Measurements from ENCODE around the gene FDCSP.
"Not testable (repeated sequence)": the region's sequence is repeated elsewhere in the genome, so short reads cannot be mapped to it uniquely, and the experiment has no call there.

Gene FDCSP

GRCh38 chr4:70239884-70240591 is 14.1 kb downstream of the FDCSP start:
- no peak for DNase-seq

GRCh38 chr4:70242297-70242696 is 16.4 kb downstream of the FDCSP start, which contains the start of gene CSN3:
Gene CSN3, plus strand, starts transcription at chr4:70242597. Its CDS starts 2,223 bp downstream, at chr4:70244820.
- DNase-seq = not testable (repeated sequence)

- no peak for DNase-seq
Observed at GRCh38 chr4:70243091-70243490, 17.2 kb downstream of the FDCSP start.

DNA sequence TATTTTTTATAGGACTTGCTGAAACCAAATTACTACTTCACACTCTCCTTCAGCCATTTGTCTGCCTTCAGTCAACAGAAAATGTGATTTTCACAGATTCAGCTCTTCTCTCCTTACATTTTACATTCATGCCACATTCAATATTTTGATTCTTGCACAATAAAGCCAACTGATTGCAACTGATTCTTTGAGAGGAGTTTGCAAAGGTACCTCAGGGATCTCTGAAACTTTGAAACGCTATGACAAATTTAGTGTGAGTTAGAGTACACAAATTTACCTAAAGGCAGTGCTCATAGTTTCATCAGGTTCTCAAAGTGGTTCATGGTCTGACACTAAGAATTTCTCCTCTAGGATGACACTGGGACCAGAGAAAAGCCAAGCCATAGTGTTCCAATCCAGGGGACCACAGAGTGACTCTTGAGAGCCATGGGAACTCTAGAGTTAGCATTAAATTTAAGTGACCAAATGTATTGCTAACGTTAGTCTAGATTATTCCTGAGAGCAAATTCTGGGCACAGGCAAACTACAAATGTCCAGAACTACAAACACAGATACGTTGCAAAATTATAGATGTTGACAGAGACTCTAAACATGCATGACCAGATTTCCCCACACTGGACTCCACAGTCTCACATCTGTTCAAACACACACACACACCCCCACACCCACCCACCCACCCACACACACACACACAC is 25.5 kb downstream of the FDCSP start:
- DNase-seq = no peak

DNA sequence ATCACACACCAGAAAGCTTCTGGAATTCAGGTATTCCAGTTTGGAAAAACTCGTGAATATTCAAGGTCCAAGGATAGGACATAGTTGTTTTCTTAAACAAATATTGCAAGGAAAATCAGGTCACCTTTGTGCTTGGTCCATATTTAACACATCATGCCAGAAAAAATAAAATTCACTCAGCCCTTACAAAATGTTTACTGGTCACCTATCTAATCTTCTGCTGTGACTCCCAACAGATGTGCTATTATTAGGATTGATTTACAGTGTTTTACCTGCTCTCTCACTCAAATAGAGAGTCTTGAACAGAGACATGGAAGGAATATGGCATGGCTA is 26.0 kb downstream of the FDCSP start:
- DNase-seq = no peak

DNA sequence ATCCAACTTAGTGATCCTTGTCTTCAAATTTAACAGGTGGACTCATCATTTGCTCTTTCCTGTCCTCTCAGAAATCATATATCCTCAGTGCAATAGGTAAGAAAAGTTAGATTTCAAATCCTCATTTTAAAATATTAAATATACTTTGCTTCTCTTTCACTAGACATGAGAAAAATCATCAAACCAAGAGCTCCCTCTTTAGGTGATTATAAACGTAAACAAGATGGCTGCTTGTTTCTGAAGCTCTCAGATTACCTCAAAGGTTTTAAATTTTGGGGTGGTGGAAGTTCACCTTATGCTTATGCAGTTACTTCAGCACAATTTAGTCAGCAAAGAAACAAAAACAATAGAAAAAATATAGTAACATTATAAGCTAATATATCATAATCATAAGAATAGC is 43.8 kb downstream of the FDCSP start:
- DNase-seq = no peak

GRCh38 chr4:70277121-70277520 is 51.2 kb downstream of the FDCSP start:
- no peak for DNase-seq

- DNase-seq = no peak
Observed at GRCh38 chr4:70280567-70280966, 54.6 kb downstream of the FDCSP start.

Measured in activated CD4-positive, alpha-beta T cell treated with anti-CD3 and anti-CD28 coated beads, Interleukin-2, amount 50 U/mL, for 4 hours (primary cell).